Natural killer cell (primary cell): ENCODE data around the gene FTCD. TPM values are rescaled to one million over a fixed set of nuclear protein-coding genes. Genes with fewer than 3 reads are reported as not detected.

Source experiments
- ATAC-seq, 3 donors: fragments of 150-1000 bp in 2 of 3; fragments of 200-7000 bp in 1 of 3; cut with Tn5 transposase; 1 replicate in 1 of 3; 2 replicates in 2 of 3; pipeline ENCODE4 v1.10.0; 2021; ENCODE audit warnings: mild to moderate bottlenecking in 2 of 3, moderate library complexity in 2 of 3
- DNase-seq, 2 donors: peaks; one replicate each; pipeline versions ENCODE4 v3.0.0 to v3.0.0-alpha.2; 2013 to 2021; ENCODE audit warnings: mixed read lengths in 1 of 2
- H3K27ac ChIP-seq: one replicate; pipeline ENCODE4 v1.5.1; 2013; ENCODE audit warnings: mild to moderate bottlenecking, low read length
- H3K27me3 ChIP-seq: one replicate; pipeline ENCODE4 v1.6.1; 2013; ENCODE audit warnings: low read length; ENCODE audit not compliant: control insufficient read depth, insufficient read depth
- H3K36me3 ChIP-seq: one replicate; pipeline ENCODE4 v1.6.1; 2013; ENCODE audit warnings: low read length; ENCODE audit not compliant: control insufficient read depth, insufficient read depth
- H3K4me1 ChIP-seq: one replicate; pipeline ENCODE4 v1.6.1; 2013; ENCODE audit warnings: low read length; ENCODE audit not compliant: control insufficient read depth, insufficient read depth
- H3K4me3 ChIP-seq: one replicate; pipeline ENCODE4 v1.5.1; 2013; ENCODE audit warnings: low read length
- H3K9me3 ChIP-seq: one replicate; pipeline ENCODE4 v1.6.1; 2013; ENCODE audit warnings: low read length; ENCODE audit not compliant: control insufficient read depth, insufficient read depth
- H3K27ac Mint-ChIP-seq, 2 donors: one replicate each; pipeline ENCODE4 v1.8.0; 2022; ENCODE audit warnings: mild to moderate bottlenecking in 2 of 2, mixed read lengths in 2 of 2, moderate library complexity in 1 of 2
- H3K27me3 Mint-ChIP-seq, 2 donors: one replicate each; pipeline ENCODE4 v1.8.0; 2022; ENCODE audit warnings: low read depth in 2 of 2, mixed read lengths in 2 of 2
- H3K36me3 Mint-ChIP-seq: one replicate; pipeline ENCODE4 v1.8.0; 2022; ENCODE audit warnings: mixed read lengths
- H3K4me1 Mint-ChIP-seq, 2 donors: one replicate each; pipeline ENCODE4 v1.8.0; 2022; ENCODE audit warnings: mixed read lengths in 2 of 2
- H3K4me3 Mint-ChIP-seq: one replicate; pipeline ENCODE4 v1.8.0; 2022; ENCODE audit warnings: mild to moderate bottlenecking, moderate library complexity, mixed read lengths
- H3K9me3 Mint-ChIP-seq, 2 donors: one replicate each; pipeline ENCODE4 v1.8.0; 2022; ENCODE audit warnings: mixed read lengths in 2 of 2
- WGBS: methylation state at CpG from one replicate; pipeline ENCODE4 v1.1.7; 2013; ENCODE audit warnings: missing lambda C conversion rate; ENCODE audit not compliant: insufficient coverage; 5-methylcytosine and 5-hydroxymethylcytosine counted together
- intact Hi-C: fragments of 100-400 bp; cut with micrococcal nuclease; formaldehyde crosslinking; loops from one replicate; pipeline ENCODE4 v1.14.2; 2022
- total RNA-seq, 4 donors: library from RNA; stranded (reverse); fragments of 120-200 nt in 1 of 4; gene quantifications; one replicate each; pipeline versions ENCODE4 v1.2.3 to v1.2.4, GENCODE V29; 2013 to 2022
- TF ChIP-seq, protein P1 (sequence below): fragments of 200-600 bp; IDR thresholded peaks from one replicate; pipeline ENCODE4 v1.8.0; 2022; ENCODE audit warnings: antibody characterized with exemption

The FTCD gene
- total RNA-seq, 3 donors from 2014 or later (not counting 1 experiment from before 2014, with no cell fraction given): 0.34 TPM; not detected in 2

DNA sequence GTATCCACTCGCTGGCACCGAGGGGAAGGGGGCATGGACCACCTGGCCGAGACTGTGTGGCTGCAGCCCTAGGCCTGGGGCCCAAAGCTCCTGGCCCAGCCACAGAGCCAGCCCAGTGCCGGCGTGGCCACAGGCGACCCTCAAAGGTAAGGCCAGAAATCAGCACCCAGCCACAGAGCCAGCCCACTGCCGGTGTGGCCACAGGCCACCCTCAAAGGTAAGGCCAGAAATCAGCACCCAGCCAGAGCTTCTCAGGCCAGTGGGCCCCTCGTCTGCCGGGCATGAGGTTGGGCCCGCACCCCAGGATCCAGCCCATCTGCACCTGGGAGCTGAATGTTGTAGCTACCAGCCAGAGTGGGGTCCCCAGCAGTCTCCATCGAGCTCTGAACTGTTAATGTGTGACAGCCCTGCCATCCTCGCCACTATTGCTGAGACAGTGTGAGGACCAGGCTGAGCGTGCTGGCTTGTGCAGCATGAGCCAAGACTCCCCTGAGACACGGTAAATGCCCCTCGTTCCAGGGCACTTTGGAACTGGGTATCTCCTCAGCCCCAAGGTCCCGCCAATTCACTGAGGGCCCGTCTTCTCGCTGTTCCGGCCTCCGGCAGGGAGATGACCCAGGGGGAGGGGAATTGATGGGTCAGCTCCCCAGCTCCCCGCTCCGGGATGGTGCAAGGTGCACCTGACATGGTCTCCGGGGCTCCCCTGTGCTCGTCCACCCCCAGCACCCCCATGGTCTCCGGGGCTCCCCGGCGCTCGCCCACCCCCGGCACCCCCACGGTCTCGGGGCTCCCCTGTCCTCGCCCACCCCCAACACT, 4.7 kb upstream of the FTCD start:
- Mint-ChIP-seq H3K27ac (no peak overlapping the region), H3K4me3 (no peak overlapping the region), H3K4me1 (no peaks in the 10 kb centered on the region), H3K36me3 (no peaks in the 10 kb centered on the region), H3K9me3 (no peaks in the 10 kb centered on the region), H3K27me3 (peaks cover 11 to 12% of the 10 kb centered on the region in 2 donors)
- Histone ChIP-seq H3K27me3 (no peaks in the 10 kb centered on the region), H3K27ac (no peak overlapping the region), H3K4me3 (no peak overlapping the region), H3K4me1 (no peaks in the 10 kb centered on the region), H3K9me3 (no peaks in the 10 kb centered on the region), H3K36me3 (no peaks in the 10 kb centered on the region)
- TF ChIP-seq, protein P1, sequence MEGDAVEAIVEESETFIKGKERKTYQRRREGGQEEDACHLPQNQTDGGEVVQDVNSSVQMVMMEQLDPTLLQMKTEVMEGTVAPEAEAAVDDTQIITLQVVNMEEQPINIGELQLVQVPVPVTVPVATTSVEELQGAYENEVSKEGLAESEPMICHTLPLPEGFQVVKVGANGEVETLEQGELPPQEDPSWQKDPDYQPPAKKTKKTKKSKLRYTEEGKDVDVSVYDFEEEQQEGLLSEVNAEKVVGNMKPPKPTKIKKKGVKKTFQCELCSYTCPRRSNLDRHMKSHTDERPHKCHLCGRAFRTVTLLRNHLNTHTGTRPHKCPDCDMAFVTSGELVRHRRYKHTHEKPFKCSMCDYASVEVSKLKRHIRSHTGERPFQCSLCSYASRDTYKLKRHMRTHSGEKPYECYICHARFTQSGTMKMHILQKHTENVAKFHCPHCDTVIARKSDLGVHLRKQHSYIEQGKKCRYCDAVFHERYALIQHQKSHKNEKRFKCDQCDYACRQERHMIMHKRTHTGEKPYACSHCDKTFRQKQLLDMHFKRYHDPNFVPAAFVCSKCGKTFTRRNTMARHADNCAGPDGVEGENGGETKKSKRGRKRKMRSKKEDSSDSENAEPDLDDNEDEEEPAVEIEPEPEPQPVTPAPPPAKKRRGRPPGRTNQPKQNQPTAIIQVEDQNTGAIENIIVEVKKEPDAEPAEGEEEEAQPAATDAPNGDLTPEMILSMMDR: no peak
- 95% methylated on average over 31 of the region's 32 CpGs for WGBS
- intact Hi-C loops: no loop called here
- DNase-seq (no peak), ATAC-seq (no peak)

DNA sequence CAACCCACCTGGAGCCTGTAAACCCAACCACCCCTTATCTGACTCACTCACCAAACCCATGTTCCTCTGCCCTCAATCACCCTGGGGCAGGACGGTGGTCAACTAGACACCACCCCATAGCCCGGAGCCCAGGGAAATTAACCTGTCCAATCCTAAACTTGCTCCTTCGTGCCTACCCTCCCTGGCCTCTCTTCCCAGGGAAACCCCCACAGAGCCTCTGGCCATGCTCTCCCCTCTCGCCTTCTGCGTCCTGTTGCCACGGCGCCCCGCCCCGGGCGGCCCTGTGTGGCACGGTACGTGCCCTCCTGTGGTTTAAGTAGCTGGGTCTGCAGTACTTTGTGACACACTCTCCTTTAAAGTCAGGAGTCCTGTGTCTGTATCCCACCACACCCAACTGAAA, 4.0 kb upstream of the FTCD start:
- WGBS: 89% methylated on average over 12 of the region's 12 CpGs
- Mint-ChIP-seq H3K9me3 (no peaks in the 10 kb centered on the region), H3K4me1 (no peaks in the 10 kb centered on the region), H3K36me3 (no peaks in the 10 kb centered on the region), H3K4me3 (no peak overlapping the region), H3K27me3 (peaks cover 9 to 11% of the 10 kb centered on the region in 2 donors), H3K27ac (no peak overlapping the region)
- Histone ChIP-seq H3K4me3 (no peak overlapping the region), H3K36me3 (no peaks in the 10 kb centered on the region), H3K4me1 (no peaks in the 10 kb centered on the region), H3K27me3 (no peaks in the 10 kb centered on the region), H3K27ac (no peak overlapping the region), H3K9me3 (no peaks in the 10 kb centered on the region)
- DNase-seq: no peak
- TF ChIP-seq, protein P1: no peak
- intact Hi-C loops: no loop called here
- no peak for ATAC-seq

DNA sequence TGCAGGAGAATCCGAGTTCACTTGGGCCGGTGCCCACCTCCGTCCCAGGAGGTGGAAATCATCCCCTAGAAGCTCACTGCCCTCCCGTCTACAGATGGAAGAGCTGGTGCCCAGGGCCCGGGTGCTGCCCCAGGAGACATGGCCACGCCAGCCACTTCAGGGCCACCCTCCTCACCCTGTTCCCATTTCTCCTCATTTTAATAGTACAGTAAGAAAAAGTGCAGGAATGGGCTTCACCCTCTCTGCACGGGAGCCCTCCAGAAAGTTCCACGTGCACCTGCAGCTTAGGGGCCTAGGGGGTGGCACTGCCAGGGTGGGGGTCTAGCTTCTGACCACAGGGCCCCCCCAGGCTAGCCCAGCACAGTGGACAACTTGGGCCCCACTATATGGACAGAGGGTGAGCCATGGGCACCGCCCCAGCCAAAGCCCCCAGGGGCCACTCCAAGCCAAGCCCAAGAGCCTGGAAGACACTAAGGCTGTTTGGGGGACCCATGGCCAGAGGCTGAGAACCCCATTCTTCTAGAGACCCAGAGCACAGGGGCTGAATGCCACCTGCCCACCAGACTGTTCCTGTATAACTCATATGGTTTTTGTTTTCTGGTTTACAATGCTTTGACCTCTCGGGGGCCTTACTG, 3.4 kb upstream of the FTCD start:
- Mint-ChIP-seq H3K4me1 (no peaks in the 10 kb centered on the region), H3K27me3 (peaks cover 7 to 11% of the 10 kb centered on the region in 2 donors), H3K36me3 (no peaks in the 10 kb centered on the region), H3K4me3 (no peak overlapping the region), H3K27ac (no peak overlapping the region), H3K9me3 (no peaks in the 10 kb centered on the region)
- no peaks in the 10 kb centered on the region for H3K27me3 ChIP-seq
- no peaks in the 10 kb centered on the region for H3K36me3 ChIP-seq
- intact Hi-C loops: no loop called here
- TF ChIP-seq, protein P1: no peak
- H3K9me3 ChIP-seq: no peaks in the 10 kb centered on the region
- WGBS: 92% methylated on average over 10 of the region's 10 CpGs
- H3K27ac ChIP-seq: no peak overlapping the region
- ATAC-seq (no peak), DNase-seq (no peak)
- H3K4me3 ChIP-seq: no peak overlapping the region
- no peaks in the 10 kb centered on the region for H3K4me1 ChIP-seq
